Limb (tissue), 2 donors: ENCODE data around the gene ATP9A.
"Not testable (repeated sequence)": the region's sequence is repeated elsewhere in the genome, so short reads cannot be mapped to it uniquely, and the experiment has no call there.

ENCODE experiments used
- DNase-seq, 2 donors: peaks; one replicate each; pipeline ENCODE4 v3.0.0-alpha.2; 2016; ENCODE audit errors: extremely low spot score in 2 of 2

ATP9A gene

DNA sequence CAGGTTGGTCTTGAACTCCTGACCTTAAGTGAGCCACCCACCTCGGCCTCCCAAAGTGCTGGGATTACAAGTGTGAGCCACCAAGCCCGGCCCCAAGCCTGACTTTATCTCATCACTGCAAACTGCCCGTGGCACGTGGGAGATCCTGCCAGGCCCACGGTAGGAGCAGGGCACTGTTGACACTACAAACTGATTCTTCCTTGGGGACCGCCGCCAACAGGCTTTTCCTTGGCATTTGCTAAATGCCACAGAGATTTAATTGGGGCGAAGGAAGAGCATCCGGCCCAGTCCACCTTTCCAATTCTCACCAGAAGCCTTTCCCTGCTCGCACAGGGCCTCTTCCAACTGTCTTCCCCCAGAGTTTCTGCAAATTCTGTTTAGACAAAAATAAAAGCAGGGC, 11.0 kb downstream of the ATP9A start:
- DNase-seq: no peak

DNA sequence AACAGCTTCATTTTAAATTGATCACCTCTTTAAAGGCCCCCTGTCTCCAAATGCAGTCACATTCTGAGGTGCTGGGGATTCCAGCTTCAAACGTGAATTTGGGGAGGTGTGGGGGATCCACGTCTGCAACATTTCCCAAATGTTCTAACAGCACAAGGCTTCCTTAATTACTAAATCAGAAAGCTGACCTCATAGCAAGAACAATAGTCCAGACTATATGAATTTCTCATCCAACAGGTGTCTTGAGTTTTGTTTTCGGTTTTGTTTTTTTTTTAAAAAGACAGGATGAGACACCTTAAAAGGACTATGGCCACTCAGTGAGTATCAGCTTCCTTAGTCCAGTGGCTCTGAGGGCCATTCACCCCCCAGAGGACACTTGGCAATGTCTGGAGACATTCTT, 11.5 kb downstream of the ATP9A start:
- DNase-seq: no peak

DNA sequence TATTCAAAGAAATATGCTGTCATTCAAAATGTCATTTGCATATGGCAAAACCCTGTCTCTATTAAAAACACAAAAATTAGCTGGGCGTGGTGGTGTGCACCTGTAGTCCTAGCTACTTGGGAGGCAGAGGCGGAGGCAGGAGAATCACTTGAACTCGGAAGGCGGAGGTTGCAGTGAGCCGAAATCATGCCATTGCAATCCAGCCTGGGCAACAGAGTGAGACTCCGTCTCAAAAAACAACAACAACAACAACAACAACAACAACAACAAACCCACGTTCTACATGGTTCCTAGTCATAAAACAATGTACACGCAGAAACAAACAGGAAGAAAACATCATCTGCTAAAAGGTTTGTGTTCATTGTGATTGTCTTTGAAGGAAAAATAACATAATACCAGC, 15.0 kb downstream of the ATP9A start:
- DNase-seq: not testable (repeated sequence)

DNA sequence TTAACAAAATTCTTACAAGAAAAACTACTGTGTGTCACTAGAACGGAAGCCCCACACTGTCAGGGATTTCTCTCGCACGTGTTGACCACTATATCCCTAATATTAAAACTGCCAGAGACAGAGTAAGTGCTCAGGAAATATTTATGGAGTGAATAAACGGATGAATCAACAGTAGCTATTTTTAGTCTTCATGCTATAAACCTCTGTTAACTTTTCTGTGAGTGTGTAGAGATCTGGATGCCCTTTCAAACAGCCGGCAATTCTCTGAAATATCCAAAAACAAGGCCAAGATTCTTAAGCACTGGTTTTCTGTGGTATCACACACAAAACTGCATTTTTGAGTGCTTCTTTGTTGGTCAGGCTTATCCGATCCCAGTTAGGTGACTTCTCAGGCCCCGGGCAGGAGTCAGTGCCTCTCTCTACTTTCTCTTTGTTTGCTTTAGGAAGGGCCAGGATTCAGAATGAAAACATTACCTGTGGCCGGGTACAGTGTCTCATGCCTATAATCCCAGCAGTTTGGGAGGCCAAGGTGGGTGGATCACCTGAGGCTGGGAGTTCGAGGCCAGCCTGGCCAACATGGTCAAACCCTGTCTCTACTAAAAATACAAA, 15.7 kb downstream of the ATP9A start:
- no peak for DNase-seq

GRCh38 chr20:51750770-51751388, 17.3 kb downstream of the ATP9A start:
- DNase-seq: no peak

- no peak for DNase-seq
Observed at GRCh38 chr20:51750037-51750769, 18.0 kb downstream of the ATP9A start.

DNA sequence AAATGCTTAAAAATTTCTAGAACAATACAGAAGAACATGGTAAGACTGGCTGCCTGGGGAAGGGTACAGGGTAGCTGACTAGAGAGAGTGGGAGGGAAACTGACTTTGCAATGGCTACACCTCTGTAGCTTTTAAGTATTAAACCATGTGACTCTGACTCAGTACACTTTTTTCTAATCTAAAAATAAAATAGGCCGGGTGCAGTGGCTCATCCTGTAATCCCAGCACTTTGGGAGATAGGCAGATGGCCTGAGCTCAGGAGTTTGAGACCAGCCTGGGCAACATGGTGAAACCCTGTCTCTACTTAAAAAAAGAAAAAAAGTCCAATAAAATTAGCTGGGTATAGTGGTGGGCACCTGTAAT, 18.5 kb downstream of the ATP9A start:
- no peak for DNase-seq

DNA sequence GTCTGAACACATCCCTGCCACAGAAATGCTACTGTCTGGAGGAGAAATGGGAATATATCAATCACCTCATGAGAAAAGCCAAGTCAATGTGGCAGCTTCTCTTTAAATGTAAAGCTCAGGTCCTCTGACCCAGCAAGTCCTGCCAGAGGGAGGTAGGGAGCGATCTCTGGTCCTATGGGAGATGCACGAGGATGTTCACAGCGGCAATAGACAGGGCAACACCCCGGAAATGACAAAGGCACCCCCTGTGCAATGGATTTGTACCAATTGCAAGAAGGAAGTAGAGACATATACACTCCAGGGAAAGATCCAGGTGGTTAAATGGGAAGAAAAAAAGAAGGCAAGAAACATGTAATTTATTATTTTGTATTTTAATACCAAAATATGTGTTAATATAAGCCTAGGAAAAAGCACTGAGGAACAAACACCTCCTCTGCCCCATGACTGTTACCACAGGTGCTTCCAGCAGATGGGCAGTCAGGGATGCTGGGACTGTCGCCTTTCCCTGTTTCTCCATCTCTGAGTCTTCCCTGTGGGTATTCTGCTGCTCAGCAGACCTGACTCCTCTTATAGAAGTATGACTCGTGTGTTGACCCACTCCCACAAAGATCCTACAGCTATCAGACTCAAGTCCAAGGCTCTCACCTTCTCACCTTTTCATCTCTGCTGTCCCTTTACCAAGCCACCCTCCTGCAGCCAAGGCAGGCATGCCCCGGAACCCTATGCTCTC, 20.8 kb downstream of the ATP9A start:
- DNase-seq: no peak

GRCh38 chr20:51745804-51746203, 22.4 kb downstream of the ATP9A start:
- no peak for DNase-seq

DNA sequence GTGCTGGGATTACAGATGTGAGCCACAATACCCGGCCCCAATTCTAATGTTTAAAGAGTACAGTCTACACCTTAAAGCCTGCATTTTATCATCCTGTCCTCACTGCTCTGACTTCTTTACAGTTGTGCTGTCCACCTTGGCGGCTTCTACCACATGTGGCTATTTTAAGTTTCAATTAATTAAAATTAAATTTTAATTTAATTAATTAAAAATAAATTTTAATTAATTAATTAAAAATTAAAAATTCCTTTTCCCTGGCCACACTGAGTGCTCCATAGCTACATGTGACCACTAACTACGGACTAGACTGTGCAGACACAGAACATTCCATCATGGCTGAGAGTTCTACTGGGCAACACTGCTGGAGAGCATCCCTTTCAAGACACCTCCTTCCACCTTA, 27.4 kb downstream of the ATP9A start:
- DNase-seq: no peak

DNA sequence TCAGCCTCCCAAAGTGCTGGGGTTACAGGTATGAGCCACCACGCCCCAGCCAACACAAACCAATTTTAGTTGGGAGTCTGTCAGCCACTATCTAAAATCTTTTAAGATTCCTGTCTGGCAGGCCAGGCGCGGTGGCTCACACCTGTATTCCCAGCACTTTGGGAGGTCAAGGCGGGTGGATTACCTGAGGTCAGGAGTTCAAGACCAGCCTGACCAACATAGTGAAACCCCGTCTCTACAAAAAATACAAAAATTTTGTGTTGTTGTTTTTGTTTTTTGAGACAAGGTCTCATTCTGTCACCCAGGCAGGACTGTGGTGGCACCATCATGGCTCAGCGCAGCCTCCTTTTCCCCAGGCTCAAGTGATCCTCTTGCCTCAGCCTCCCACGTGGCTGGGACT, 27.9 kb downstream of the ATP9A start:
- DNase-seq: not testable (repeated sequence)

- DNase-seq: no peak
Observed at GRCh38 chr20:51739722-51740249, 28.4 kb downstream of the ATP9A start.

- DNase-seq: no peak
Observed at GRCh38 chr20:51738877-51739447, 29.2 kb downstream of the ATP9A start.

DNA sequence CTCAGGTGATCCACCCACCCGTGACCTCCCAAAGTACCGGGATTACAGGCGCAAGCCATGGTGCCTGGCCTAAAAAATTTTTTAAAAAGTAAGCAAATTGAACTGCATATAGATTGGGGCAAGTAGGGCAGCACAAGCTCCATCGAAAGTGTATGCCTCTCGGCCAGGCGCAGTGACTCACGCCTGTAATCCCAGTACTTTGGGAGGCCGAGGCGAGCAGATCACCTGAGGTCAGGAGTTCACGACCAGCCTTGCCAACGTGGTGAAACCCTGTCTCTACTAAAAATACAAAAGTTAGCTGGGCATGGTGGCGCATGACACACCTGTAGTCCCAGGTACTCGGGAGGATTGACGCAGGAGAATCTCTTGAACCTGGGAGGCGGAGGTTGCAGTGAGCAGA, 29.9 kb downstream of the ATP9A start:
- DNase-seq: not testable (repeated sequence)

GRCh38 chr20:51736947-51737346, 31.2 kb downstream of the ATP9A start:
- no peak for DNase-seq

GRCh38 chr20:51735728-51736600, 32.2 kb downstream of the ATP9A start:
- no peak for DNase-seq

GRCh38 chr20:51734876-51735720, 33.1 kb downstream of the ATP9A start:
- no peak for DNase-seq

GRCh38 chr20:51733070-51733469, 35.1 kb downstream of the ATP9A start:
- no peak for DNase-seq

DNA sequence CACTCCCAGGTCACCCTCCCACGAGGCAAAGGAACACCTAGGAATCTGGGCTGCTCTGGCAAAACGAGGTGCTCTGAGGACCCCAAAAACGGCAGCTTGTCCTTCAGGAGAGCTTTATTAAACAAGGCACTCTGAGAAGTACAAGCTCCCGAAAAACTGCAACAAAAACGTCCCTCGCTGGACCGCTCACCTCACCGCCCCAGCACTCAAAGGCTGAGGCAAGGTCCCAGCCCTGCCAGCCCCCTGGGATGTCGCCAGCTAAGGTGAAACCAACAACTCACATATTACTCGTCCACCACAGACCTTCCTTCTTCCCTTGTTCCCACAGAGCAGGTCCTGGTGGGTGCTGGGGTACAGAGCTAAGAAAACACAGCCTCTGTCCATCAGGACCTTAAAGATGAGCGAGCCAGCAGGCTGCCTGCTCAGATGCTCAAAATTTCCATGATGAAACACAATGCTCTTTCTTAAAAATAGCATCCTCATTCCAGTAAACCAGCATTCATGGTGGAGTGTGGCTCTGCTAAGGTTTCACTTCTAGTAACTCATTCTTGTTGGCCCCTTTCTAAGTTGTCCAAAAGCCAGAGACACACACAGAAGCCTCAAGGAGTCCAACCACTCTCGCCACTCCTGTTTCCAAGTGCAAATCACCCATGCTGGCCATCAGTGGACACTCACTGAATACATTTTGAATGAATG, 35.9 kb downstream of the ATP9A start:
- peak; percentile 45 to 67 for DNase-seq
